Measurements from ENCODE around the gene CPT1B. TPM values are rescaled to one million over a fixed set of nuclear protein-coding genes. Genes with fewer than 3 reads are reported as not detected.

CPT1B gene
- total and polyA plus RNA-seq, 10 of the 15 experiments (the other 5 are each of a cell fraction or from before 2014, with no cell fraction given) = 3.5 to 54.0 (median 21.7) TPM

DNA sequence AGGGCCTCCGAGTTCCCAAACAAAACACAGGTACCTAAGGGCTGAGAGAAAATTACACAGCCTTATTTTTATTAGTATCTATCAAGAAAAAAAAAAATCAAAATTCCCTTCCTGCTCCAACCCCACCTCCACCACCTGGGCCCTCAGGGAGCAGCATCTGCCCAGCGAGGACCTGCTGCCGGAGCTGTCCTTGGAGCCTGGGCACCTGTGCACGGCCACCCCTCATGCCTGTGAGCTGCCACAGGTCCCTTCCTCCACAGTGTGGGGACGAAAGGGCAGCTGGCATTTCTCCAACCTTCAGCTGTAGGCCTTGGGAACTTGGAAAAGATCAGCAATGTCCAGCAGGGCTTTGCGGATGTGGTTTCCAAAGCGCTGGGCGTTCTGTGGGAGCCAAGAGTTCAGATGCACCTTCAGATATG is 9.2 kb downstream of the CPT1B start:
- no peak for TF ChIP-seq CHD2 (IDR thresholded peaks at IDR 0.05; ENCODE audit: borderline replicate concordance, low read depth, low read length)
- no peak for TF ChIP-seq ZBTB33 (IDR thresholded peaks at IDR 0.05)
- no peak for TF ChIP-seq ZSCAN29 (IDR thresholded peaks at IDR 0.05)
- no peak for TF ChIP-seq RELA (IDR thresholded peaks at IDR 0.05; ENCODE audit: borderline replicate concordance, partially characterized antibody)
- no peak for TF ChIP-seq SMC3 (IDR thresholded peaks at IDR 0.05; ENCODE audit: borderline replicate concordance, low read length)
- no peak for TF ChIP-seq TBL1XR1 (IDR thresholded peaks at IDR 0.05; ENCODE audit: low read depth, low read length)
- no peak for TF ChIP-seq HDAC2 (IDR thresholded peaks at IDR 0.05)
- no peak for TF ChIP-seq STAT3 (IDR thresholded peaks at IDR 0.05; ENCODE audit: low read depth, low read length)
- no peak for TF ChIP-seq E2F8 (IDR thresholded peaks at IDR 0.05; ENCODE audit: low read depth, partially characterized antibody)
- no peak for TF ChIP-seq SPI1 (IDR thresholded peaks at IDR 0.05; ENCODE audit: borderline replicate concordance, insufficient read depth, low read depth, low read length)
- TF ChIP-seq GATAD2B (conservative IDR thresholded peaks at IDR 0.05; ENCODE audit: low read depth) = no peak
- no peak for TF ChIP-seq YY1 (IDR thresholded peaks at IDR 0.05; ENCODE audit: low read depth, low read length)
- TF ChIP-seq CBX3 (IDR thresholded peaks at IDR 0.05; ENCODE audit: borderline replicate concordance, low read depth) = no peak
- TF ChIP-seq RAD51 (IDR thresholded peaks at IDR 0.05) = no peak
- no peak for TF ChIP-seq USF1 (IDR thresholded peaks at IDR 0.05; ENCODE audit: borderline replicate concordance, extremely low read length, insufficient read depth, low read depth, low read length)
- TF ChIP-seq KAT2A (conservative IDR thresholded peaks at IDR 0.05; ENCODE audit: control insufficient read depth, low read depth, low read length) = no peak
- intact Hi-C loops (cut with micrococcal nuclease; ENCODE audit: unreplicated experiment) = no loop called here
- ChIA-PET RAD21 (ENCODE audit: unreplicated experiment) (interaction anchor here (1.1 kb wide), 1 partner anchor 14 kb away, joined by 3 read pairs; the partner anchor contains the start of gene CHKB), SMC1A (ENCODE audit: uncharacterized antibody, unreplicated experiment) (no interaction called here), POLR2A (interaction anchor here (0.6 kb wide), 1 partner anchor 18 kb away, joined by 4 read pairs; no protein-coding TSS in a partner anchor), CTCF (no interaction called here)
- peaks cover 14 to 17% of the 10 kb centered on the region in 2 experiments; a peak in 3 of 4 replicates for H3K36me3 ChIP-seq (ENCODE audit: control insufficient read depth in 2 of 2, insufficient read depth in 2 of 2, low read length in 1 of 2)
- H3K9me3 ChIP-seq (replicated peaks; ENCODE audit: control insufficient read depth, insufficient read depth, low read length) = no peaks in the 10 kb centered on the region
- H3K27me3 ChIP-seq (replicated peaks in 1 of 2; ENCODE audit: control insufficient read depth in 2 of 2, insufficient read depth in 2 of 2, low read length in 1 of 2) = no peaks in the 10 kb centered on the region
- H2AFZ ChIP-seq (ENCODE audit: control insufficient read depth, low read depth, low read length) = no peak overlapping the region
- no peak overlapping the region for H3K4me3 ChIP-seq
- H4K20me1 ChIP-seq (ENCODE audit: control insufficient read depth, insufficient read depth) = no peaks in the 10 kb centered on the region
- H3K9ac ChIP-seq (ENCODE audit: control insufficient read depth, insufficient read depth, low read length) = no peak overlapping the region
- peaks cover 7% of the 10 kb centered on the region for H3K4me1 ChIP-seq (ENCODE audit: control insufficient read depth, insufficient read depth, low read length)
- no peak overlapping the region for H3K27ac ChIP-seq (ENCODE audit: control insufficient read depth, insufficient read depth)
- FAIRE-seq (no peak), ATAC-seq (no peak), DNase-seq (ENCODE audit: low read depth, low spot score) (no peak)
- no peak overlapping the region for H3K4me2 ChIP-seq (ENCODE audit: control insufficient read depth, insufficient read depth)
- WGBS (ENCODE audit: insufficient coverage, insufficient replicate concordance, low lambda C conversion rate, missing lambda C conversion rate) = 85% methylated on average over 8 of the region's 8 CpGs
- in situ Hi-C loops (cut with MboI) = no loop called here
- BruUV-seq (replicated peaks) = no TSS peak
- H3K79me2 ChIP-seq (ENCODE audit: control insufficient read depth, insufficient read depth, low read length) = no peaks in the 10 kb centered on the region
